SK-N-SH (cell line): ENCODE measurements around the gene TMEM72. TPM values are rescaled to one million over a fixed set of nuclear protein-coding genes. Genes with fewer than 3 reads are reported as not detected.

Experiments used
- CTCF ChIA-PET: fragments of 300-600, 350-600 bp; formaldehyde crosslinking; extraction: SDS; loops from one replicate; lab custom pipeline; 2021; lab: Yijun Ruan, JAX
- POLR2A ChIA-PET: fragments of 350-600 bp; sonication (Branson Sonifier 250); formaldehyde crosslinking; extraction: SDS; loops from one replicate; lab custom pipeline; 2020; ENCODE audit warnings: antibody characterized with exemption, inconsistent platforms; lab: Yijun Ruan, JAX
- DNase-seq: peaks from one replicate; pipeline ENCODE4 v3.0.0; 2012
- H2AFZ ChIP-seq: fragments of 200-600 bp; sonication (generic); 2 replicates; pipeline ENCODE4 v1.8.1; 2016; ENCODE audit warnings: antibody characterized with exemption, mild to moderate bottlenecking, low read depth
- H3F3A ChIP-seq: fragments of 200-600 bp; sonication (generic); replicated peaks from 2 replicates; pipeline ENCODE3; 2016; ENCODE audit warnings: antibody characterized with exemption, mild to moderate bottlenecking; ENCODE audit not compliant: insufficient read depth
- H3K27ac ChIP-seq, 2 experiments: fragments of 200-500 bp in 1 of 2; fragments of 200-600 bp in 1 of 2; sonication (Bioruptor generic) in 1 of 2; sonication (generic), shearing (Covaris generic) in 1 of 2; 2 replicates each; pipeline versions ENCODE4 v1.5.1 to v1.6.1; 2014 to 2016; ENCODE audit warnings: low read depth in 2 of 2, inconsistent platforms in 1 of 2, low read length in 1 of 2, mild to moderate bottlenecking in 1 of 2, mixed read lengths in 1 of 2
- H3K27me3 ChIP-seq: fragments of 200-600 bp; sonication (generic), shearing (Covaris generic); 2 replicates; pipeline ENCODE4 v1.6.1; 2016; ENCODE audit warnings: mixed run types; ENCODE audit not compliant: insufficient read depth
- H3K36me3 ChIP-seq, 2 experiments: fragments of 200-500 bp in 1 of 2; fragments of 200-600 bp in 1 of 2; sonication (Bioruptor generic) in 1 of 2; sonication (generic) in 1 of 2; replicated peaks in 1 of 2; 2 replicates each; pipeline versions ENCODE3 to v1.5.1; 2014 to 2016; ENCODE audit warnings: low read length in 1 of 2, mild to moderate bottlenecking in 1 of 2; ENCODE audit not compliant: insufficient read depth in 2 of 2, control insufficient read depth in 1 of 2
- H3K4me1 ChIP-seq, 2 experiments: fragments of 200-500 bp in 1 of 2; fragments of 200-600 bp in 1 of 2; sonication (Bioruptor generic) in 1 of 2; sonication (generic), shearing (Covaris generic) in 1 of 2; 2 replicates each; pipeline versions ENCODE4 v1.5.1 to v1.6.1; 2014 to 2016; ENCODE audit warnings: low read depth in 1 of 2, low read length in 1 of 2, mixed run types in 1 of 2; ENCODE audit not compliant: insufficient read depth in 2 of 2, control insufficient read depth in 1 of 2
- H3K4me2 ChIP-seq: fragments of 200-600 bp; sonication (generic), shearing (Covaris generic); 2 replicates; pipeline ENCODE4 v1.6.1; 2017; ENCODE audit warnings: mixed run types
- H3K4me3 ChIP-seq, 2 experiments: fragments of 200-500 bp in 1 of 2; fragments of 200-600 bp in 1 of 2; sonication (Bioruptor generic) in 1 of 2; sonication (generic), shearing (Covaris generic) in 1 of 2; 2 replicates each; pipeline versions ENCODE4 v1.5.1 to v1.8.1; 2014 to 2016; ENCODE audit warnings: low read depth in 2 of 2, inconsistent platforms in 1 of 2, low read length in 1 of 2, mild to moderate bottlenecking in 1 of 2, mixed read lengths in 1 of 2, moderate library complexity in 1 of 2
- H3K79me2 ChIP-seq: fragments of 200-600 bp; sonication (generic); 2 replicates; pipeline ENCODE4 v1.8.1; 2017; ENCODE audit warnings: mild to moderate bottlenecking; ENCODE audit not compliant: insufficient read depth
- H3K9ac ChIP-seq: fragments of 200-600 bp; sonication (generic); 2 replicates; pipeline ENCODE4 v1.6.1; 2017; ENCODE audit warnings: mixed run types
- H3K9me2 ChIP-seq: fragments of 200-600 bp; sonication (generic); 2 replicates; pipeline ENCODE4 v1.6.1; 2017; ENCODE audit warnings: mixed run types
- H3K9me3 ChIP-seq: fragments of 200-600 bp; sonication (generic); 2 replicates; pipeline ENCODE4 v1.6.1; 2017; ENCODE audit warnings: mixed run types, mild to moderate bottlenecking, moderate library complexity
- H4K20me1 ChIP-seq: fragments of 200-600 bp; sonication (generic); 2 replicates; pipeline ENCODE4 v1.6.1; 2017; ENCODE audit warnings: mild to moderate bottlenecking, mixed run types; ENCODE audit not compliant: insufficient read depth
- CHD2 ChIP-seq: fragments of 150-350 bp; IDR thresholded peaks from 2 replicates; pipeline ENCODE4 v1.6.1; 2018; ENCODE audit warnings: low read length; ENCODE audit not compliant: partially characterized antibody
- CTCF ChIP-seq: fragments of 200-600 bp; sonication (generic); IDR thresholded peaks from 2 replicates; pipeline ENCODE4 v1.6.1; 2017; ENCODE audit warnings: antibody characterized with exemption, mild to moderate bottlenecking, moderate library complexity
- ELF1 ChIP-seq: IDR thresholded peaks from 2 replicates; pipeline ENCODE4 v1.4.0; 2012
- FOXM1 ChIP-seq: IDR thresholded peaks from 2 replicates; pipeline ENCODE4 v1.4.0; 2012; ENCODE audit warnings: low read depth, mild to moderate bottlenecking
- GABPA ChIP-seq: IDR thresholded peaks from 2 replicates; pipeline ENCODE4 v1.4.0; 2012; ENCODE audit warnings: low read depth, mild to moderate bottlenecking
- GATA2 ChIP-seq: sonication (generic); formaldehyde crosslinking; IDR thresholded peaks from 2 replicates; pipeline ENCODE4 v1.5.0; 2020; ENCODE audit warnings: mild to moderate bottlenecking, missing genetic modification reagents
- IRF3 ChIP-seq: fragments of 150-350 bp; IDR thresholded peaks from 2 replicates; pipeline ENCODE4 v1.6.1; 2016; ENCODE audit warnings: mild to moderate bottlenecking, low read depth, low read length
- MXI1 ChIP-seq: IDR thresholded peaks from 2 replicates; pipeline ENCODE4 v1.6.1; 2012; ENCODE audit warnings: mild to moderate bottlenecking, low read depth, low read length, improper control_type of control experiment
- NFIC ChIP-seq: IDR thresholded peaks from 2 replicates; pipeline ENCODE4 v1.4.0; 2012; ENCODE audit warnings: borderline replicate concordance
- RAD21 ChIP-seq: IDR thresholded peaks from 2 replicates; pipeline ENCODE4 v1.6.1; 2012; ENCODE audit warnings: mild to moderate bottlenecking, low read length
- SMC3 ChIP-seq: IDR thresholded peaks from 2 replicates; pipeline ENCODE4 v1.6.1; 2012; ENCODE audit warnings: low read depth, low read length, improper control_type of control experiment
- TEAD4 ChIP-seq: IDR thresholded peaks from 2 replicates; pipeline ENCODE4 v1.4.0; 2012; ENCODE audit warnings: mild to moderate bottlenecking, borderline replicate concordance; ENCODE audit not compliant: insufficient read depth
- WGBS: methylation state at CpG from one replicate; pipeline ENCODE4 v1.1.6; 2017; ENCODE audit warnings: low lambda C conversion rate; 5-methylcytosine and 5-hydroxymethylcytosine counted together
- polyA plus RNA-seq, 3 experiments: library from polyadenylated mRNA; depleted of rRNA; stranded (reverse); fragments of >200 nt; gene quantifications; 2 replicates each; pipeline ENCODE4 v1.2.3, GENCODE V29; 2012
- TF ChIP-seq, protein P1 (sequence below): IDR thresholded peaks from 2 replicates; pipeline ENCODE4 v1.4.0; 2012; ENCODE audit warnings: low read depth
- TF ChIP-seq, protein P2 (sequence below): IDR thresholded peaks from 2 replicates; pipeline ENCODE4 v1.4.0; 2012; ENCODE audit warnings: low read depth, borderline replicate concordance
- TF ChIP-seq, protein P3 (sequence below): fragments of 150-350 bp; IDR thresholded peaks from 2 replicates; pipeline ENCODE4 v1.6.1; 2017; ENCODE audit warnings: antibody characterized with exemption, low read length, low read depth, borderline replicate concordance

TMEM72 gene
- polyA plus RNA-seq, 1 of the 3 experiments (the other 2 are of a cell fraction) = not detected

- Histone ChIP-seq H3K4me1 (peaks cover 0 to 3% of the 10 kb centered on the region in 2 experiments; a peak in 1 of 4 replicates), H3K27ac (no peak overlapping the region), H4K20me1 (no peaks in the 10 kb centered on the region), H3K9me2 (no peaks in the 10 kb centered on the region), H3K9me3 (no peaks in the 10 kb centered on the region), H3K4me3 (no peak overlapping the region), H3K4me2 (no peak overlapping the region), H3K27me3 (peaks cover 88% of the 10 kb centered on the region), H3K36me3 (no peaks in the 10 kb centered on the region), H2AFZ (no peak overlapping the region), H3K9ac (no peak overlapping the region), H3F3A (no peaks in the 10 kb centered on the region), H3K79me2 (no peaks in the 10 kb centered on the region)
- no peak for TF ChIP-seq GABPA
- TF ChIP-seq CHD2 = no peak
- TF ChIP-seq, protein P1, sequence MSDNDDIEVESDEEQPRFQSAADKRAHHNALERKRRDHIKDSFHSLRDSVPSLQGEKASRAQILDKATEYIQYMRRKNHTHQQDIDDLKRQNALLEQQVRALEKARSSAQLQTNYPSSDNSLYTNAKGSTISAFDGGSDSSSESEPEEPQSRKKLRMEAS = no peak
- WGBS = 10% methylated on average over 6 of the region's 7 CpGs
- POLR2A ChIA-PET = no interaction called here
- CTCF ChIA-PET = no interaction called here
- no peak for DNase-seq
Observed at GRCh38 chr10:44907556-44907955, 3.6 kb upstream of the TMEM72 start.

- no peaks in the 10 kb centered on the region for H3F3A ChIP-seq
- CTCF ChIA-PET = interaction anchor here (0.8 kb wide), 1 partner anchor 25 kb away, joined by 3 read pairs; no protein-coding TSS in a partner anchor
- WGBS = 10% methylated on average over 10 of the region's 10 CpGs
- H3K9me2 ChIP-seq = no peaks in the 10 kb centered on the region
- no peak overlapping the region for H3K27ac ChIP-seq
- peaks cover 0 to 6% of the 10 kb centered on the region in 2 experiments; a peak in 1 of 4 replicates for H3K4me1 ChIP-seq
- no peak overlapping the region for H3K4me2 ChIP-seq
- no peaks in the 10 kb centered on the region for H3K79me2 ChIP-seq
- no peak for TF ChIP-seq CHD2
- H3K9ac ChIP-seq = no peak overlapping the region
- peaks cover 88% of the 10 kb centered on the region for H3K27me3 ChIP-seq
- DNase-seq = no peak
- H3K9me3 ChIP-seq = no peaks in the 10 kb centered on the region
- H4K20me1 ChIP-seq = no peaks in the 10 kb centered on the region
- H2AFZ ChIP-seq = no peak overlapping the region
- H3K36me3 ChIP-seq = no peaks in the 10 kb centered on the region
- H3K4me3 ChIP-seq = no peak overlapping the region
- POLR2A ChIA-PET = no interaction called here
Observed at GRCh38 chr10:44908066-44908749, 2.9 kb upstream of the TMEM72 start.

GRCh38 chr10:44908936-44909630 lies 2.1 kb upstream of the TMEM72 start:
- no peaks in the 10 kb centered on the region for H3K79me2 ChIP-seq
- peaks cover 0 to 6% of the 10 kb centered on the region in 2 experiments; a peak in 1 of 4 replicates for H3K4me1 ChIP-seq
- ChIA-PET POLR2A (no interaction called here), CTCF (interaction anchor here (0.8 kb wide), 1 partner anchor 24 kb away, joined by 3 read pairs; no protein-coding TSS in a partner anchor)
- no peak overlapping the region for H3K27ac ChIP-seq
- peaks cover 89% of the 10 kb centered on the region for H3K27me3 ChIP-seq
- no peaks in the 10 kb centered on the region for H4K20me1 ChIP-seq
- no peak overlapping the region for H3K4me2 ChIP-seq
- no peak for DNase-seq
- no peaks in the 10 kb centered on the region for H3F3A ChIP-seq
- WGBS = 16% methylated on average over 7 of the region's 7 CpGs
- no peaks in the 10 kb centered on the region for H3K9me2 ChIP-seq
- H3K36me3 ChIP-seq = no peaks in the 10 kb centered on the region
- H3K9ac ChIP-seq = no peak overlapping the region
- no peak overlapping the region for H3K4me3 ChIP-seq
- H3K9me3 ChIP-seq = no peaks in the 10 kb centered on the region
- H2AFZ ChIP-seq = no peak overlapping the region
- TF ChIP-seq IRF3 = no peak
- TF ChIP-seq, protein P2, sequence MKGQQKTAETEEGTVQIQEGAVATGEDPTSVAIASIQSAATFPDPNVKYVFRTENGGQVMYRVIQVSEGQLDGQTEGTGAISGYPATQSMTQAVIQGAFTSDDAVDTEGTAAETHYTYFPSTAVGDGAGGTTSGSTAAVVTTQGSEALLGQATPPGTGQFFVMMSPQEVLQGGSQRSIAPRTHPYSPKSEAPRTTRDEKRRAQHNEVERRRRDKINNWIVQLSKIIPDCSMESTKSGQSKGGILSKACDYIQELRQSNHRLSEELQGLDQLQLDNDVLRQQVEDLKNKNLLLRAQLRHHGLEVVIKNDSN = no peak
- TF ChIP-seq GATA2 (CRISPR knock-in tag) = no peak
- no peak for TF ChIP-seq RAD21
- TF ChIP-seq, protein P3, sequence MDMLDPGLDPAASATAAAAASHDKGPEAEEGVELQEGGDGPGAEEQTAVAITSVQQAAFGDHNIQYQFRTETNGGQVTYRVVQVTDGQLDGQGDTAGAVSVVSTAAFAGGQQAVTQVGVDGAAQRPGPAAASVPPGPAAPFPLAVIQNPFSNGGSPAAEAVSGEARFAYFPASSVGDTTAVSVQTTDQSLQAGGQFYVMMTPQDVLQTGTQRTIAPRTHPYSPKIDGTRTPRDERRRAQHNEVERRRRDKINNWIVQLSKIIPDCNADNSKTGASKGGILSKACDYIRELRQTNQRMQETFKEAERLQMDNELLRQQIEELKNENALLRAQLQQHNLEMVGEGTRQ = no peak
- no peak for TF ChIP-seq NFIC
- TF ChIP-seq MXI1 = no peak
- no peak for TF ChIP-seq SMC3
- TF ChIP-seq CTCF = no peak
- TF ChIP-seq CHD2 = no peak
- no peak for TF ChIP-seq FOXM1
- no peak for TF ChIP-seq ELF1
- no peak for TF ChIP-seq TEAD4
